Measurements from ENCODE around the gene PUSL1.

The PUSL1 gene, protein sequence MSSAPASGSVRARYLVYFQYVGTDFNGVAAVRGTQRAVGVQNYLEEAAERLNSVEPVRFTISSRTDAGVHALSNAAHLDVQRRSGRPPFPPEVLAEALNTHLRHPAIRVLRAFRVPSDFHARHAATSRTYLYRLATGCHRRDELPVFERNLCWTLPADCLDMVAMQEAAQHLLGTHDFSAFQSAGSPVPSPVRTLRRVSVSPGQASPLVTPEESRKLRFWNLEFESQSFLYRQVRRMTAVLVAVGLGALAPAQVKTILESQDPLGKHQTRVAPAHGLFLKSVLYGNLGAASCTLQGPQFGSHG

DNA sequence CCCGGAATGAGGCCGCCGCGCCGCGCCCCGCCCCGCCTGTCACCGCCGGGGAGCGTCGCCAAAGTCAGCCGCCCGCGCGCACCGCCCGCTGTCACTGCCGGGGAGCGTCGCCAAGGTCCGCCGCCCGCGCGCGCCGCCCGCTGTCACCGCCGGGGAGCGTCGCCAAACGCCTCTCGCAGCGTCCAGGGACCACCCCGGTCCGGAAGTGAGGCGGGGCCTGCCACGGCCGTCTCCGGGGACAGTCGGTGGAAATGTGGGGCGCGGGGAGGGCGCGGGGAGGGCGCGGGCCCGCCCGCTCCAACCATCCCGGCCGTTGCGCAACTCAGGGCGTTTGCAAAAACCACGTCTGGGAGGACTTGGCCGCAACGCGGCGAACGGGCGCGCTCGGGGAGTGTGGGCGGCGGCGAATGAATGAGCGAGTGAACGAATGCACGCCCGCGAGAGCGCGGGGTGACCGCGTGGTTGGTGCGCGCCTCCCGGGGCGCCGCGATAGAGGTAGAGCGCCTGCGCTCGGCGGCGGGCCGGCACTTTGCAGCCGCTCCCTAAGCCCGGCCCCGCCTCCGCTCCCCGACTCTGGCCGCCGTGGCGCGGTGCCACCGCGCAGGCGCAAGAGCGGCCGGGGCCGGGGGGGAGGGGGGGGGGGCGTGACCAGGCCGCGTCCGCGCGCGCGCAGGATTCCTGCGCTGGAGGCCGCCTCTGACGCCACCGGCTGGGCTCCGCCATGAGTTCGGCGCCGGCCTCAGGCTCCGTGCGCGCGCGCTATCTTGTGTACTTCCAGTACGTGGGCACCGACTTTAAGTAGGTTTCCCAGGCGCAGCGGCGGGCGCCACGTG is at the start of gene PUSL1, which contains the start of gene ACAP3:
TSS of gene PUSL1 (plus strand) at position 675 of the 833 bp plus-strand sequence. CDS start at position 722, 47 bp downstream.
TSS of gene ACAP3 (minus strand) at position 8 of the 833 bp plus-strand sequence. CDS start 115 bp downstream, outside the sequence.
- TF ChIP-seq, protein P1, sequence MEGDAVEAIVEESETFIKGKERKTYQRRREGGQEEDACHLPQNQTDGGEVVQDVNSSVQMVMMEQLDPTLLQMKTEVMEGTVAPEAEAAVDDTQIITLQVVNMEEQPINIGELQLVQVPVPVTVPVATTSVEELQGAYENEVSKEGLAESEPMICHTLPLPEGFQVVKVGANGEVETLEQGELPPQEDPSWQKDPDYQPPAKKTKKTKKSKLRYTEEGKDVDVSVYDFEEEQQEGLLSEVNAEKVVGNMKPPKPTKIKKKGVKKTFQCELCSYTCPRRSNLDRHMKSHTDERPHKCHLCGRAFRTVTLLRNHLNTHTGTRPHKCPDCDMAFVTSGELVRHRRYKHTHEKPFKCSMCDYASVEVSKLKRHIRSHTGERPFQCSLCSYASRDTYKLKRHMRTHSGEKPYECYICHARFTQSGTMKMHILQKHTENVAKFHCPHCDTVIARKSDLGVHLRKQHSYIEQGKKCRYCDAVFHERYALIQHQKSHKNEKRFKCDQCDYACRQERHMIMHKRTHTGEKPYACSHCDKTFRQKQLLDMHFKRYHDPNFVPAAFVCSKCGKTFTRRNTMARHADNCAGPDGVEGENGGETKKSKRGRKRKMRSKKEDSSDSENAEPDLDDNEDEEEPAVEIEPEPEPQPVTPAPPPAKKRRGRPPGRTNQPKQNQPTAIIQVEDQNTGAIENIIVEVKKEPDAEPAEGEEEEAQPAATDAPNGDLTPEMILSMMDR (IDR thresholded peaks at IDR 0.05; ENCODE audit: low read length, missing control alignments): no peak
- DNase-seq (ENCODE audit: low read depth): peak; percentile 94
- peak within 1 kb of the TSS; percentile 72 for H3K4me3 ChIP-seq (replicated peaks; ENCODE audit: low read depth, low read length)

DNA sequence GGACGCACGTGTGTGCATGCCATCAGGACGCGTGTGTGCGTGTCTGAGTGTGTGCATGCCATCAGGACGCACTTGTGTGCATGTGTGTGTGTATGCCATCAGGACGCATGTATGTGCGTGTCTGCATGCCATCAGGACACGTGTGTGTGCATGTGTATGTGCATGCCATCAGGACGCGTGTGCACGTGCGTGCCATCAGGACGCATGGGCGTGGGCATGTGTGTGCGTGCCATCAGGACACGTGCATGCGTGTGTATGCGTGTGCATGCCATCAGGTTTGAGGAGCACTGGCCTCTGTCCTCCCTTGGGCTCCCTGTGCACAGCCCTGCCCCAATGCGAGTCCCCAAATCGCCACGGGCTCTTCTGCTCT is 49.3 kb upstream of the PUSL1 start:
- DNase-seq (ENCODE audit: low read depth): no peak
- TF ChIP-seq, protein P1 (IDR thresholded peaks at IDR 0.05; ENCODE audit: low read length, missing control alignments): no peak
- H3K4me3 ChIP-seq (replicated peaks; ENCODE audit: low read depth, low read length): no peak overlapping the region

DNA sequence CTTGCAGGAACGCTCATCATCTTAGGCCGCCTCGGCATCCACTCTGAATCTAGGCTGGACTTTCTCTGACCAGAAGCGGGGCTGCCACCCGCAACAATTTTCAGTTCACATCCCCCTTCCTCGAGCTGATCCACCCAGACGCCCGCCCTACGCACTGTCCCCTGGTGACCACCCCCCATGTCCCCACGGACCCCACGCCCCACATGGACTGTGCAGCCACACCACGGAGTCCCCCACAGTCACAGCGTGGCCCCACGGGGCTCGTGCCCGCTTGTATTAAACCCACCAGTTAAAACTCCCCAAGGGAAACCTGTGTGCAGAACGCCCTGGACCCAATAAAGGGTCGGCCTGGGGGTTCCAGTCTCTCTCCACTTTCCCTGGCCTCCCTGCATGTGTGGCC is 48.9 kb upstream of the PUSL1 start:
- no peak for DNase-seq (ENCODE audit: low read depth)
- no peak overlapping the region for H3K4me3 ChIP-seq (replicated peaks; ENCODE audit: low read depth, low read length)
- TF ChIP-seq, protein P1 (IDR thresholded peaks at IDR 0.05; ENCODE audit: low read length, missing control alignments): no peak

DNA sequence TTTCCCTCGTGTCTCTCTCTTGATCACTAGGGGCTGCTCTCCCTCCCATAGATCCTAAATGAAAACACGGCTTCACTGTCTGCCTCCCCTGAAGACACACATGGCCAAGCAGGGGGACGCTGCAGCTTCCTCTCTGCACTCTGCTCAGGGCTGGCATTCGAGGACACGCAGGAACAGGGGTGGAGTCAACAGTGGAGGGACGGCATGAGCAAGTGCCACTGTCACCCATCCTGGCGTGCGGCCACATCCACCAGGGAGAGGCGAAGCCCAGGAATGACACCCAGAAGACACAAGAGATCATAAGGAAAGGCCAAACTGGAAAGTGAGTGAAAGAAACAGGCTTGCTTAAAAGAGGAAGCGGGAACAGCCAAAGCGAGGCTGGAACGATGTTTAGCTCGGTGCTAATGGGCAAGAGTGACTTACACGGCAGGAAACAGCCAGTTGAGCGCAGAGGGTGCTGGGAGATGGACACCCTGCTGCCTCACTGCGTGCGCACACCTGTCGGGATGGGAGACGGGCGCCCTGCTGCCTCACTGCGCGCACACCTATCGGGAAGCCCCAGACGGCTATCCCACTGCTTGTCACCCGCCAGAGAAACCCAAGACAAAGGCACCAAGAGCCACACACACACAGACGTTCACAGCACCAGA is 48.3 kb upstream of the PUSL1 start:
- H3K4me3 ChIP-seq (replicated peaks; ENCODE audit: low read depth, low read length): no peak overlapping the region
- no peak for DNase-seq (ENCODE audit: low read depth)
- TF ChIP-seq, protein P1 (IDR thresholded peaks at IDR 0.05; ENCODE audit: low read length, missing control alignments): no peak

DNA sequence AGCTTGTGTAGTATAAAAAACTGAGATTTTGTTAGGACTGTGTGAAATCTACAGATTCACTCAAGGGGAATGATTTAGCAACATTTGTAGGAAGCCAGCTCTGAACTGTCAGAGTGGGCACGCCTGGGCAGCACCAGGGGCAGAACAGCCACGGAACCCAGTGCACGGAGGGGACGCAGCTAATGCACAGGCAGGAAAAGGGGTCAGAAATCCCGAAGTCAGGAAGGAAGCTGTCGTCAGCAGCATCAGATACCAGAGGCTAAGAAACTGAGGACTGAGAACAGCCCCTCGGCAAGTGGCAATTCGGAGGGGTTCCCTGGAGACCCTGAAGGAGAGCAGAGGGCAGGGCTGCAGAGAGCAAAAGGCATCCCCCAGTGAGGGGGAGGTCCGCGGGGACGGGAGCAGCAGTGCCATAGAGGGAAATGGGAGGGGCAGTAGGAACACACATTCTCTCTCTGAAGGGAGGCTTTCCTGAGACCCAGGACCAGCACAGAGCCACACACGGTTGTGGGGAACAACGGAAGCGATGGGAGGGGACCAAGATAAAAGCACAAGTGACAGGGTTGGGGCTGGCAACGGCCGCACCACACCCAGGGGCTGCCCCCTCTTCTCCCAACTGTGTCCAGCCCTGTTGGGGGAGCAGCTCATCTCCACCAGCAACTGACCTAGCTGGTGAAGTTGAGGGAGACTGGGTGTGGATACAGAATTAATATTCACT is 47.4 kb upstream of the PUSL1 start:
- DNase-seq (ENCODE audit: low read depth): no peak
- no peak overlapping the region for H3K4me3 ChIP-seq (replicated peaks; ENCODE audit: low read depth, low read length)
- TF ChIP-seq, protein P1 (IDR thresholded peaks at IDR 0.05; ENCODE audit: low read length, missing control alignments): no peak

DNA sequence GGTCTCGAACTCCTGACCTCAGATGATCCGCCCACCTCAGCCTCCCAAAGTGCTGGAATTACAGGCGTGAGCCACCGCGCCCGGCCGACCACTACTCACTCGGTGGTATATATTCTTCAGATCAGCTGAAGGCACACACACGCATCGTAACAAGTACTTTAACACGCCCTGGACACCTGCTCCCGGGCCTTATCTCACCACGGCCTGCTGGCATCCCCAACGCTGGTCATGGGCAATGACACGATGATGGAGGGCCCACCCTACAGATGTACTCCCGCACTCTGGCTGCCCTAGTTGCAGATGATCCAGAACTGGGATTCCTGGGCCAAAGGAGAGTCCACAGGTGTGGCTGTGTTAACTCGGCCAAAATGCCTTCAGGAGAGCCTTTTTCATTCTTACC is 46.3 kb upstream of the PUSL1 start:
- TF ChIP-seq, protein P1 (IDR thresholded peaks at IDR 0.05; ENCODE audit: low read length, missing control alignments): no peak
- DNase-seq (ENCODE audit: low read depth): no peak
- H3K4me3 ChIP-seq (replicated peaks; ENCODE audit: low read depth, low read length): no peak overlapping the region
